GM18511 (cell line): Measurements from ENCODE around the gene CDKN2B-AS1.

Experiments used
- ATAC-seq: cut with Tn5 transposase; IDR thresholded peaks from one replicate; pipeline ENCODE4 v1.9.1; 2021; ENCODE audit warnings: mild to moderate bottlenecking, moderate library complexity; ENCODE audit not compliant: unreplicated experiment

CDKN2B-AS1 gene

DNA sequence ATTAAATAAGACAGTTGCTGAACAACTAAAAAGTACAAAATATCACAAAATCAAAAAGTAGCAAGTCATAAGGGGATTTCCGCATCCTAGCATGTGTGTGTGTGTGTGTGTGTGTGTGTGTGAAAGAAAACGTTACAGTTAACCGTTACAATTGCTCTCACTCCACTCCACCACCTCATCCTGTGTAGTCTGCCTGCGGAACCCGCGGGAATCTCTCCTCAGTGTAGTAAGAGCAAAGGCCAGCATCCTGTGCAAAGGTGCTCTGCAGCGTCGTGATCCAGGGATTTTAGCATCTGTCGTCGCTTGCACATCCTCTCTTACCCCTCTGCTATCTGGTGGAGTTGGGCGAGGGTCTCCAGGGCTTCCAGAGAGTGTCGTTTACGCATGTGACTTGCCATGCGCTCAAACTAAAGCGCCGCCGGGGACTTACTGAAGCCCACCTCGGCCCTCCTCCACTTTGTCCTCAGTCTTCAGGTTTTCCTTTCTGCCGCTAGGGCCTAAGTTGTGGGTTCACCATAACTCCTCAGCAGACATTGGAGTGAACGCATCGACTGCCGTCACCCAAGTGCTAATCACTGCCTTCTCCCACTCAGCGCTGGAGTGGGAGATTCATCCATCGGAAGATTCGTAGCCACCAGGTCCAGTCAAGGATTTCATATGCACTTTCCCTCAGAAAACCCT lies 10.6 kb downstream of the CDKN2B-AS1 start:
- ATAC-seq, result no peak

DNA sequence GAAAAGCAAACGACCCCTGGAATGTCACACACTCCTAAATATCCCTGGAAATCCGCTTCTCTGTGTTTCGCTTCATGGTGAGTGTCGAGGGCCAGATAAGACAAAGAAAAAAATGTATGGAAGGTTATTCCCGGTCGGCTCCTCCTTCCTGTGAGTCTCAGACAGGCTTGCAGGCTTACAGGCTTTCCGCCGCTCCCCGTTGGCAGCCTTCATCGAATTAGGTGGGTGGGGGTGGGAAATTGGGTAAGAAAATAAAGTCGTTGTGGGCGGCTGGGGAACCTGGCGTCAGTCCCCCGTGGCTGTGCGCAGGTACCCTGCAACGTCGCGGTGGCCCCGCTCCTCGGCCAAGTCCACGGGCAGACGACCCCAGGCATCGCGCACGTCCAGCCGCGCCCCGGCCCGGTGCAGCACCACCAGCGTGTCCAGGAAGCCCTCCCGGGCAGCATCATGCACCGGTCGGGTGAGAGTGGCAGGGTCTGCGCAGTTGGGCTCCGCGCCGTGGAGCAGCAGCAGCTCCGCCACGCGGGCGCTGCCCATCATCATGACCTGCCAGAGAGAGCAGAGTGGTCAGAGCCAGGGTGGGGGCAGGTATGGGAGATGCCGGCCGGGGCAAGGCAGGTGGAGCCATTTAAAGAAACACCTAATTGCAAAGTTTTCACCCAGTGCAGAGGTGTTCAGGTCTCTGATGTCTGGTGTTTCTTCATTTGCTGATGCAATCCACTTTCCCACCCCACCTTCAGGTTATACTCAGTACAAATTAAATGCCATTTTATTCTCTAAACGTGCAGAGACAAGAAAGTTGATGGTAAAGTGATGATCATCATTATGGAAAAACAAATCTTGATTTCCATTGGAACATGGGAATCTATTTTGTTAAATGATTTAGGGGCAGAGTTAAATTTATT lies 11.4 kb downstream of the CDKN2B-AS1 start:
- no peak for ATAC-seq

DNA sequence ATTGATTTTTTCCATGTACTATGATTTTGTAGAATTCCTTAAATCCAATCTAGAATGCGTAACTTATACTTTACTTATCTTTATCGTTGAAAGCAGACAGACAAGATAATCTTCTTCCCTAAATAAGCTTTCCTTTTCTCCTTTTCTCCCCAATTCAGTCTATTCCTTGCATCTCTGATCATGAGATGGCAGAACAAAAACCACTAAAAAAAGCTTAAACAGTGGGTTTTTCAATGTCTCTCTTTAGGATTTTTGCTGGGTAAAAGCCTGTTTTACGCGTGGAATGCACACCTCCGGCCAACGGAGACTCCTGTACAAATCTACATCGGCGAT lies 13.8 kb downstream of the CDKN2B-AS1 start:
- ATAC-seq, result no peak

DNA sequence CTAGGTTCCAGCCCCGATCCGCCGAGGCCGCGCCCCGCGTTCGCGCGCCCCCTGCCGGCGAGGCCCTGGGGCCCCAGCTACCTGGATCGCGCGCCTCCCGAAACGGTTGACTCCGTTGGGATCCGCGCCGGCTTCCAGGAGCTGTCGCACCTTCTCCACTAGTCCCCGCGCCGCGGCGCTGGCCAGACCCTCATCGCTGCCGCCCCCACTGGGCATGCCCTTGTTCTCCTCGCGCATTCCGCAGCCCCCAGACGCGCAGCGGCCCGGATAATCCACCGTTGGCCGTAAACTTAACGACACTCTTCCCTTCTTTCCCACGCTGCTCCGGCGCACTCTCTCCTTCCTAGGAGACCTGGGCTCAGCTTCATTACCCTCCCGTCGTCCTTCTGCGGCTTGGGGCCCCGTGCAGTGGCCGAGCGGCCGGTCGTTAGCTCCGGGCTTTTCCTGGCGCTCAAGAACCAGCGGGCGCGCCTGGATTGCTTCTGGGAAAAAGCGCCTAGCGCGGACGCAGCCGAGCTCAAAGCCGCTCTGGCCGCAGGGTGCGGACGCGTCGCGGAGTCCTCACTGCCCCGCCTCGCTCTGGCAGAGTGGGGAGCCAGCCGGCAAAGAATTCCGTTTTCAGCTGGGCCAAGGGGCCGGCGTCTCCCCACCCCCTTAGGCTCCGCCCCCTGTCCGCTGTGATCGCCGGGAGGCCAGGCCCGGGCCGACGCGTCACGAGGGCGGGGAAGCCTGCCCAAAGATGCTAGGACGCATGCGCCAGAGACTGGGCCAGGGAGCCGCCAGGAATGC lies 14.3 kb downstream of the CDKN2B-AS1 start, which contains the start of gene CDKN2B:
TSS of gene CDKN2B (minus strand) at position 589 of the 789 bp plus-strand sequence. CDS start at position 237, 352 bp downstream.
- ATAC-seq, result peak; percentile 96

DNA sequence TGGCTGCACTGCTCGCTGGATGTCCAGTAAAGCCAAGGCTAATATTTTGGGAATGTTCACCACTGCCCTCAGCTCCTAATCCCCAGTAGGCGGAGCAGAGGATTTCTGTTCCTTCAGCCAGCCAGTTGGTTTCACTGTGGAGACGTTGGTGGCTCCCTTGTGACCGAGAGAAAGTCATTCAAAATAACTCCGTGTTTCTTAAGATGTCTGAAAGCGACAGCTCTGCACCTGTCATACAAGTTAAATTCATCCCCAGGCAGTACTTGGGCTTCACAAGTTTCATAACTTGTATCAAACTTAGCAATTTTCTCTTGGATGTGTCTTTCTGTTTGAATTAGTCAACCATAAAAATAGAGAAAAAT lies 14.9 kb downstream of the CDKN2B-AS1 start:
- ATAC-seq, result peak; percentile 59

DNA sequence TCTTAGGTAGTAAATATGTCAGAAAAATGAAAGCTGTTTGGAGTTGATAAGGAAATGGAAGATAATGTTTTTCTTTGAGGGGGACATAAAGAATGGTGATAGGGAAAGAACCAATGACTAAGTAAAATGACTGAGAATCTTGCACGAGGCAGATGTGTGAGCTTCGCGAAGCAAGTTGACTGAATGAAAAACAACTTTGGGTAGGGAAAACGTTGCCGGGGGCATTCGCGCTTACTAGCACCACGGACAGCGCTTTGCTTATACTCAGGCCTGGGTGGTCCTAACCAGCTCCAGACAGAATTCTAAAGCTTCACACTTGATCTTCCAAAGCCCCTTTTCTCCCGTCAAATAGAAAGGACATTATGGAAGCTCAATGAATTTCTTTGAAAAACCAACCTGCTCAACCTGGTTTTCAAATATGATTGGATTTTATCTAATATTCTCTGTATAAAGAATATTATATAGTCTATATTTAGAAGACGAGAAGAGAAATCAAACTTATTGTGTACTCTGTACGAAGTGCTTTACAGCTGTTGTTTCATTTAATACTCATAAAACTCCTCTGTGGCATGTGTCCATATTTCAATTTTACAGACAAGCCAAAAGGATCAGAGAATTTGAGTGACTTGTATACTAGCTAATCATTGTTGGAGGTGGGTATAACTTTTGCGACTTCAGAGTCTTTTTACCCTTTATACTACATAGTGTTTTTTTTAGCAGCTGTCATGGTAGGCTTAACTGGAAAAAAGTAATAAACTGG lies 16.5 kb downstream of the CDKN2B-AS1 start:
- no peak for ATAC-seq

DNA sequence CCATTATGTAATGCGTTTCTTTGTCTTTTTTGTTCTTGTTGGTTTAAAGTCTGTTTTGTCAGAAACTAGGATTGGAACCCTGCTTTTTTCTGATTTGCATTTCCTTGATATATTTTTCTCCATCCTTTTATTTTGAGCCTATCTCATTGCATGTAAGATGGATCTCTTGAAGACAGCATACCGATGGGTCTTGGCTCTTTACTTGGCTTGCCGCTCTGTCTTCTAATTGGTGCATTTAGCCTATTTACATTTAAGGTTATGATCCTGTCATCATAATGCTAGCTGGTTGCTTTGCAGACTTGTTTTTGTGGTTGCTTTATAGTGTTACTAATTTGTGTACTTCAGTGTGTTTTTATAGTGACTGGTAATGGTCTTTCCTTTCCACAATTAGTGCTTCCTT lies 27.8 kb downstream of the CDKN2B-AS1 start:
- ATAC-seq, result no peak

DNA sequence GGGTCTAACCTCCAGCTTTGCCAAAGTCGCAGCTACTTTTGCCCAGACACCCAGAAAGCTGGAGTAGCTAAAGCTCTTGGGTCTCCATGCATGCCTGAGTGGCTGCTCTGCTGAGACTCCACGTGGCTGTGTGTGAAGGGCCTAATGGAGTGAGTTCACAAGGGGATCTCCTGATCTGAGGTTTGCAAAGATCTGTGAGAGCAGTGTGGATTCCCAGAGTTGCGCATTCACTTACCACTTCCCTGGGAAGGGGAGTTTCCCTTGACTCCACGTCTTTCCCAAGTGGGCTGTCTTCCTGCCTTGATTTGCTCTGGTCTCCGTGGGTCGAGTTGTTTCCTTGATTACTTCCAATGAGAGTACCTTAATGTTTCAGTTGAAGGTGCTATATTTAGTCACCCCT lies 32.1 kb downstream of the CDKN2B-AS1 start:
- no peak for ATAC-seq

DNA sequence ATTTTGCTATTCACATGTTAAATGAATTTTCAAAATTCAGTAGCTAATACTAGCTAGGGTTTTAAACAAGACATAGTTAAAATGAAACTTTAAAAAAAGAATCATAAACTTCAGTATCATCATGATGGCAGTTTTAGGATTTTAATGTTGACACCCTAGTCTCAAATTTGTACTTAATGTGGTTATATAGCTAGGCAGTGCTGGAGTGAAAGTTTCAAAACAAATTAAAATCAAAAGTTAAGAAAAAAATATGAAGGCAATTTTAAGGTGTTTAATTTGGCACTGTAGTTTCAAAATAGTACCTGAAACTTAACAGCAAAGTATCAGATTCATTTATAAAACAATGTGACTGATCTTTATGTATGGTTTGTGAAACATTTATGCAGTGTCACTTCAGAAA lies 33.8 kb downstream of the CDKN2B-AS1 start:
- no peak for ATAC-seq

DNA sequence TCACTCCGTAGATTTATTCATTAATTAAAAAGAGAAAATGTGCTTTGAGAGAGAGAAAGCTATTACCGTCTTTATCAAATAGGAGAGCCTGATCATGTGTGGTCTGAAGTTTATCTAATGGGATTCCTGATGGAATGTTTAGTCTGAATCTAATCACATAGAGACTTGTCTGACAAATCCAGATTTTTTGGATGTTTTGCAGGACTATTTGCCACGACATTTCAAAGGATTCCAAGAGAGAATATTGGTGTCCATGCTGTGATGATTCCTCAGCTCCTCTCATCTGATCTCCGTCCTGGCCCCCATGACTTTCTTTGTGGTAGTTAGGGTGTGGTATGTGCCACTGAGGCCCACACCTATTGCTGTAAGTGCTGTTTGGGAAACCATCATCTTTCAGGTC lies 34.6 kb downstream of the CDKN2B-AS1 start:
- no peak for ATAC-seq

DNA sequence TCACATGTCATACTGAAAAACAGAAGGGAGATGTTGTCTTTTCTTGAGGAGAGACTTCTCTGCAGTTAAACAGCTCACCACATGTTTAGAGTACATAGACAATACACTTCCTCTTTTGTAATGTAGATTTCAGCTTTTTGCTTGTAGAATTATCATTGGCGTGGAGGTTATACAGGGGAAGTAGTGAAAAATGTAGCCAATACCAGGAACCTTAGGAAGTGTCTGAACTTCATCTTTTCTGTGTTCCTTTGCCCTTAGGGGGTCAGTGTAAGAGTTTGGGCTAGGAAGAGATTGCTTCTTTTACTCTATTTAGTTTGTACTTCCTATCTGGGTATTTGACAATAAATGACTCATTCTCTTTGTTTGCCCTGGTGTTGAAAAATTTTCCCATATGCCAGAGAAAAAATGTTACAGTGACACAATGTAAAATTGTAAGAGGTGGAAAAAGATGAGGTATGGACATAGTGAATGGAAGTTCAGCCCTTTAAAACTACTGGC lies 35.6 kb downstream of the CDKN2B-AS1 start:
- peak; percentile 80 for ATAC-seq

DNA sequence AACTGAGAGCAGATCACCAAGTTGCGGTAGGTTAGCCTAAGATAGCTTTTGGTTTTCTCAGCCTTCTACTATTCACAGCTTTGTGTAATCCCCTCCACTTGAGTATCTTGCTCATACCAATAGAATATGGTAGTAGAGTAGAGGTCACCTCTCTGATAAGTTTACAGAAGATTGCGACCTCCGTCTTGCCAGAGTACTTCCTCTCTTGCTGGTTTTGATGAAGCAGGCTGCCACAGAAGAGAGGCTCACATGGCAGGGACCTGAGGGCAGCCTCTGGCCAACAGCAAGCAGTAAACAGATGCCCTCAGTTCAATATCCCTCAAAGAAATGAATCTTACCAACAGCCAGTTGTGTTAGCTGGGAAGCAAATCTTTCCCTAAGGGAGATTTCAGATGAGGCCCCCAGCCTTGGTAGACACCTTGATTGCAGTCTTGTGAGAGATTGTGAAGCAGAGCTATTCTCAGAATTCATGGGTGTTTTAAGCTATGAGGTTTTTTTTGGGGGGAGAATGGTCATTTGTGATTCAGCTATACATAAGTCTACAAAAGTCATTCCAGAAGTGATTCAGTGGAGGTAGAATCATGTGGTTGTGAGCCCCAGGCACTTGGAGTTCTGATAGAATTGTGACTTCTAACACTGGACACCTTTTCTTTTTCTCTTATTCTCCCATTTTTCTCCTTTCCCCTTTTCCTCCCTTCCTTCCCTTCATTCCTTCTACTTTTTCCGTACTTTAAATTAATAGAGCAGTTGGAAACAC lies 37.2 kb downstream of the CDKN2B-AS1 start:
- no peak for ATAC-seq

DNA sequence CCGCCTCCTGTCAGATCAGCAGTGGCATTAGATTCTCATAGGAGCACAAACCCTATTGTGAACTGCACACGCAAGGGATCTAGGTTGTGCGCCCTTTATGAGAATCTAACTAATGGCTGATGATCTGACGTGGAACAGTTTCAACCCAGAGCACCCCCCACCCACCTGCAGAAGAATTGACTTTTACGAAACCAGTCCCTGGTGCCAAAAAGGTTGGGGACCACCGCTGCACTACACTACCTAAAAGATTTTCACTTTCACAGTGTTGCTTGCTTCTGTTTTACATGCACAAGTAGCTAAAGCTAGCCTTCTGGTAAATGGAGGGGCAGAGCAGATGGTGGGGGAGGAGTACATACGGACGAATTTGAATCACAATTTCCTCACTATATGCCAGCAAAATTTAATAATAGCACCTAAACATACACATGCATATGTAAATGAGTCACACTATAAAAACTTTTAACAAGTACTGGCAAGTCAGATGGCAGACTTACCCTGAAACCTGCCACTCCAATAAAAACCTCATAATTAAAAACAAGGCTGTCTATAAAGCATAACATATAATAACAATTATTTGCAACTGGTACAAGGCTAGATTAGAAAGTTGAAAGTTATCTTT lies 38.5 kb downstream of the CDKN2B-AS1 start:
- ATAC-seq, result no peak

DNA sequence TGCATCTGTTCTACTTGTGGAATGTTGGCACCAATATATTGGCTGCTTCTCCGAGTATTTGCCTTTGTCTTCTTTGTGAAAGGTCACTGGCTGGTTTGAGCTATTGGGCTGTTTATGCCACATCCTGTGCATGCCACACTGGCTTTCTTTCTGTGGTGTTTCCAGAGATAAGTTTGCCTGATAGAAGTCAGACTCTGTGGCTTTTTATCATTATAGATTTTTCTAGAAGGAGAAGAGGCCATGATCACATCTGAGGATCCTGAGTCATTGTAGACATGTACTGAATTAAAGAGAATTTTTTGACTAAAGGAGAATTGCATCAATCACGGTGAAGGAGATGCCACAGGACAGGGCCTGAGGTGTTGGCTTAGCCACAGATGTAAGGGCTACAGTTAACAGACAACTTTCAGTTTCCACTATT lies 41.0 kb downstream of the CDKN2B-AS1 start:
- ATAC-seq, result no peak

DNA sequence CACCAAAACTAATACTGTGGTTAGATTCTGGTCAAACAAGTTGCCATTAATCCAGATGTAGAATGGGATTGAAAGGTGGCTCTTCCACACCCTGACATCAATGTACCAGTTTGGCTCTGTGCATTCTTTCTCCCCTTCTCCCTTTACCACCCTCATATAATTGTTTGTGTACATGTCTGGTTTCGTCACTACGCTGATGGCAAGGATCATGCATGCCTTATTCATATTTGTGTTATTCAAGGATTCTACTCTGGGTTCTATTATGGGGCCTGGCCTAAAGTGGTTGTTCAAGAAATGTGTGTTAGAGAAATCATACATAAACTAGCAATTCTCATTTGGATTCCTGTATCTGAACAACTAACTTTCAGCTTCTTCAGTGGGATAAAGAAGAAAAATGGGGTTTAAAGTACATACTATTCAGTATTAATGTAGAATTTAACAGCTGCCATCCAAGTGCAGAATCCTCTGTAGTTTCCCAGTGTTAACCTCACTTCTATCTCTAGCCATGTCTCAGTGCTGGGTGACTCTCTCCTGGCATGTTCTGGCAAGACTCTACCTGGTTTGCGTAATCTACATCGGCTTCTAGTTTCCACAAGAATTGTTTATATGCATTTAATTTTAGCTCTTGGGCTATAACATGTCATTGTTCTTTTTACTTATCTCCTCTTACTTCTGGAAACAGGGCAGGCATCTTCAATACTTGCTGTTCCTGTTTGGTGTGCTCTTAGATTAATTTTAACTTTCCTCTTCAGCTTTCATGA lies 42.5 kb downstream of the CDKN2B-AS1 start:
- ATAC-seq, result no peak

DNA sequence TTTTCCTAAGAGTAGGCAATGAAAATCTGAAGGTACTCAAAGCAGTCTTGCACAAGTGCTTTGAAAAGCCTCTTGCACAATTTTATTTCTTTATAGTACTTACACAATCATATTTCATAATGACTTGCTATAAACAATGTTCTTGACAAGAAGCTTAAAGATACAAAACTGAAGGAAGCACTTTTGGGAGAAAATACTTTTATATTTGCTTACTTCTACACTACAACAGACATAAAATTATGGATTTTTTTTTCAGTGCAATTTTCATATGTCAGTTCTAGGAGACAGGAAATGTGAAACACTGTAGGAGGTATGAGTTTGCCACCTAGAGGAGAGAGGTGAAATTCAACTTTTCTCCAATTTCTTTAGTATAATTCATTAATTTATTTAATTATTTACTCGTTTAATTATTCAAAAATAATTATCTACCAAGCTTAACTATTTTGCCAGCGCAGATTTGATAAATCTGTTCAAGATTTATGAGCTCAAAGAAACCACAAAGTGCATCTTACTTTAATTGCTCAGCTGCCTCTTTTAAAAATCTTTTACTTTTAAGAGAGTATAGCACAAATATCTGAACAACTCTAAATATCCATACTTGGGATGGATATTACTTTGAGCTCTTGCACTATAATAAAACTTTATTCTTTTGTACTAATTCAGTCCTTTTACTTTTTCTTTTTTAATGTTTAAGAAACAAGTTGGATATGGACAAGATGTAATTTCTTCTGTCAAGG lies 43.5 kb downstream of the CDKN2B-AS1 start:
- ATAC-seq, result peak; percentile 68

DNA sequence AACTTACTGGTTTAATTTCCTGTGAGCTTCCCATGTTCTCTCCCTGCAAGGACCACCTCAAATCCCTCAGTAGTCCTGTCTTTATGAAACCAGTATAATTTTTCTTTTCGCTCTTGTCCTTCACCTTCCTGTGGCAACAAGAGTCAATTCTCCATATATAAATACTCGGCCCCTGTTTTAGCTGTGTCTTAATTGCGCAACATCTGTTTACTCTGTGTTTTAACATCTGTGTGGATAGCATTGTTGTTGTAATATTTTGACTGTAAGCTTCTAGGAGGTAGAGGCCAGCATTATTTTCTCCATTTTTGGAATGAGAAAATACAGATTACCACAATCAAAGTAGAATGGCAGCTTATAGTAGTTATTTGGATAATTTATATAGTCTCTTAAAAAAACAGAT lies 44.7 kb downstream of the CDKN2B-AS1 start:
- no peak for ATAC-seq

DNA sequence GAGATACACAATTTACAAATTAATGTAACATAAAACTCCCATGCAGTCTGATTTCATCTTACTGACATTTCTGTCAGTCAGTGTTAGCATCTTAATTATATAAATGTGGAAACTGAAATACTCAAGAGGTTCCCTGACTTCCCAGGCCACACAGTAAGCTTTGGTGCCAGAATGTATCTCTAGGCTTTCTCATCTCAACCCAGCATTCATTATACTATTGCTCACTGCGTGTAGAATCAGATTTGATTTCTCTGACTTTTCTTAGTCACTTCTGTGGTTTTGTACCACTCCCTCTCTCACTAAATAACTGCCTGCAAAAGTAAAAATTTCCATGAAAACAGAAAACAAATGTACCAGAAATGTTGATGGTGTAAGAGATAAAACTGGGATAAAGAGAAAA lies 46.2 kb downstream of the CDKN2B-AS1 start:
- ATAC-seq, result no peak
